ENCODE measurements around the gene KCNH8. TPM values are rescaled to one million over a fixed set of nuclear protein-coding genes. Genes with fewer than 3 reads are reported as not detected.

Gene KCNH8
- total and polyA plus RNA-seq, 2 of the 4 experiments (the other 2 are of a cell fraction) = not detected

DNA sequence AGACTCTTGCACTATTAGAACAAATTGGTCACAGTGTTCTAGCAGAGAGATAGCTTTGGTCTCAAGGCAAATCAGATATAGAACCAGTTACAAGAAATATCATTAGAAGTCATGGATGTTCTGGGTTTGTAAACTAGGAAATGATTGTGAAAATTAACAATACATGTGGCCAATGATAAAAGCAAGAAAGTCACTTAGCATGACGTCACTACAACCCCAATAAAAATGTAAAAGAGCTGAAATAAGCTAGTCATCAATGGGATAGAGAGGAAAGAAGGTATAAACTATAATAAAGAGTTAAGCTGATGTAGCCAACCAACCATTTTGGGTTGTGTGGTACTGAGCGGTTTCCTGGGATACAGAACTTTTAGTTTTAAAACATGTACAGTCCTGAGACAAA is 32.1 kb upstream of the KCNH8 start:
- intact Hi-C loops (cut with micrococcal nuclease) = no loop called here
- POLR2A ChIA-PET (ENCODE audit: unreplicated experiment) = no interaction called here
- H3K9ac ChIP-seq (ENCODE audit: low read depth, low read length) = no peak overlapping the region

More for the DNA sequence above, 32.1 kb upstream of the KCNH8 start:
- H3K4ac ChIP-seq (ENCODE audit: low read depth, low read length) = no peak overlapping the region
- no peaks in the 10 kb centered on the region for H3K79me1 ChIP-seq (ENCODE audit: low read depth in 1 of 2, low read length in 2 of 2)
- no peaks in the 10 kb centered on the region for H3K27me3 ChIP-seq (ENCODE audit: control insufficient read depth, insufficient read depth, low read length)
- H4K20me1 ChIP-seq (ENCODE audit: insufficient read depth, low read length) = no peaks in the 10 kb centered on the region
- no peak overlapping the region for H4K5ac ChIP-seq (ENCODE audit: low read depth, low read length)
- no peak overlapping the region for H2AFZ ChIP-seq (replicated peaks; ENCODE audit: low read length, poor library complexity)
- H2BK5ac ChIP-seq (ENCODE audit: low read depth, low read length, poor library complexity, severe bottlenecking) = no peak overlapping the region
- no peak overlapping the region for H3K4me2 ChIP-seq (ENCODE audit: low read depth, low read length)
- dilution Hi-C loops (cut with HindIII; ENCODE audit: low sequenced_read_pairs, unreplicated experiment) (no loop called here), in situ Hi-C loops (cut with MboI; ENCODE audit: low sequenced_read_pairs) (no loop called here)
- H3K14ac ChIP-seq (replicated peaks; ENCODE audit: low read depth, low read length) = no peak overlapping the region
- no peaks in the 10 kb centered on the region for H3K36me3 ChIP-seq (ENCODE audit: control insufficient read depth, insufficient read depth, low read length)
- peaks cover 6% of the 10 kb centered on the region for H3K9me3 ChIP-seq (ENCODE audit: control insufficient read depth, insufficient read depth, low read length)
- H3K27ac ChIP-seq (ENCODE audit: insufficient read depth, low read length) = no peak overlapping the region
- no peak overlapping the region for H4K8ac ChIP-seq (ENCODE audit: low read depth in 2 of 2, low read length in 2 of 2)
- no peaks in the 10 kb centered on the region for H3K9me1 ChIP-seq (ENCODE audit: insufficient read depth, low read length)
- no peak overlapping the region for H2BK120ac ChIP-seq (ENCODE audit: low read depth, low read length)
- H3K4me3 ChIP-seq (ENCODE audit: insufficient read depth, low read depth, low read length) = no peak overlapping the region
- DNase-seq (no peak), ATAC-seq (ENCODE audit: low read depth) (no peak)
- CTCF ChIA-PET = no interaction called here
- H2AK9ac ChIP-seq (replicated peaks; ENCODE audit: low read depth, low read length, poor library complexity) = no peak overlapping the region
- no TSS peak for BruUV-seq (replicated peaks)
- no peak overlapping the region for H3K23ac ChIP-seq (ENCODE audit: low read depth, low read length)
- H2BK20ac ChIP-seq (ENCODE audit: low read depth, low read length) = no peak overlapping the region
- no peak overlapping the region for H2AK5ac ChIP-seq (ENCODE audit: low read depth, low read length)
- no peak overlapping the region for H4K91ac ChIP-seq (ENCODE audit: insufficient read depth, low read depth, low read length)
- no peak overlapping the region for H2BK15ac ChIP-seq (ENCODE audit: low read depth, low read length)
- no peak for TF ChIP-seq BHLHE40 (IDR thresholded peaks at IDR 0.05; ENCODE audit: low read depth, low read length)
- TF ChIP-seq, protein P1, sequence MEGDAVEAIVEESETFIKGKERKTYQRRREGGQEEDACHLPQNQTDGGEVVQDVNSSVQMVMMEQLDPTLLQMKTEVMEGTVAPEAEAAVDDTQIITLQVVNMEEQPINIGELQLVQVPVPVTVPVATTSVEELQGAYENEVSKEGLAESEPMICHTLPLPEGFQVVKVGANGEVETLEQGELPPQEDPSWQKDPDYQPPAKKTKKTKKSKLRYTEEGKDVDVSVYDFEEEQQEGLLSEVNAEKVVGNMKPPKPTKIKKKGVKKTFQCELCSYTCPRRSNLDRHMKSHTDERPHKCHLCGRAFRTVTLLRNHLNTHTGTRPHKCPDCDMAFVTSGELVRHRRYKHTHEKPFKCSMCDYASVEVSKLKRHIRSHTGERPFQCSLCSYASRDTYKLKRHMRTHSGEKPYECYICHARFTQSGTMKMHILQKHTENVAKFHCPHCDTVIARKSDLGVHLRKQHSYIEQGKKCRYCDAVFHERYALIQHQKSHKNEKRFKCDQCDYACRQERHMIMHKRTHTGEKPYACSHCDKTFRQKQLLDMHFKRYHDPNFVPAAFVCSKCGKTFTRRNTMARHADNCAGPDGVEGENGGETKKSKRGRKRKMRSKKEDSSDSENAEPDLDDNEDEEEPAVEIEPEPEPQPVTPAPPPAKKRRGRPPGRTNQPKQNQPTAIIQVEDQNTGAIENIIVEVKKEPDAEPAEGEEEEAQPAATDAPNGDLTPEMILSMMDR (conservative IDR thresholded peaks at IDR 0.05; ENCODE audit: low read depth, low read length) = no peak
- TF ChIP-seq, protein P2, sequence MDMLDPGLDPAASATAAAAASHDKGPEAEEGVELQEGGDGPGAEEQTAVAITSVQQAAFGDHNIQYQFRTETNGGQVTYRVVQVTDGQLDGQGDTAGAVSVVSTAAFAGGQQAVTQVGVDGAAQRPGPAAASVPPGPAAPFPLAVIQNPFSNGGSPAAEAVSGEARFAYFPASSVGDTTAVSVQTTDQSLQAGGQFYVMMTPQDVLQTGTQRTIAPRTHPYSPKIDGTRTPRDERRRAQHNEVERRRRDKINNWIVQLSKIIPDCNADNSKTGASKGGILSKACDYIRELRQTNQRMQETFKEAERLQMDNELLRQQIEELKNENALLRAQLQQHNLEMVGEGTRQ (IDR thresholded peaks at IDR 0.05; ENCODE audit: low read depth, low read length) = no peak
- TF ChIP-seq RAD21 (IDR thresholded peaks at IDR 0.05; ENCODE audit: low read length) = no peak
- TF ChIP-seq SMC3 (IDR thresholded peaks at IDR 0.05; ENCODE audit: low read depth, low read length) = no peak
- TF ChIP-seq MAZ (IDR thresholded peaks at IDR 0.05; ENCODE audit: borderline replicate concordance, low read depth, low read length) = no peak
- no peak for TF ChIP-seq NFE2L2 (IDR thresholded peaks at IDR 0.05; ENCODE audit: low read depth, low read length)
- TF ChIP-seq CHD1 (IDR thresholded peaks at IDR 0.05; ENCODE audit: low read depth, low read length) = no peak
- no peak for TF ChIP-seq POLR2A (IDR thresholded peaks at IDR 0.05; ENCODE audit: low read depth, low read length)
- no peak overlapping the region for H3K18ac ChIP-seq (ENCODE audit: low read depth, low read length)
- no peak overlapping the region for H3K56ac ChIP-seq (ENCODE audit: extremely low read depth, insufficient read depth, low read length)
- WGBS, 2 experiments (ENCODE audit: extremely low coverage in 2 of 2, insufficient read length in 1 of 2) = no CpG with 5 or more reads among the region's 2 CpGs
- H3K4me1 ChIP-seq (ENCODE audit: control insufficient read depth, insufficient read depth, low read length) = no peaks in the 10 kb centered on the region
